Vagina (tissue), 2 donors: ENCODE measurements around the gene MAST2.

Source experiments
- CTCF ChIP-seq, 3 experiments: fragments of 450-650 bp in 2 of 3; fragments of 200-600 bp in 1 of 3; sonication (generic) in 1 of 3; IDR thresholded peaks; one replicate each; pipeline ENCODE4 v1.5.1; 2017 to 2019; ENCODE audit warnings: antibody characterized with exemption in 3 of 3, mild to moderate bottlenecking in 2 of 3, moderate library complexity in 2 of 3
- POLR2A ChIP-seq, 2 donors: fragments of 450-650 bp; IDR thresholded peaks; one replicate each; pipeline ENCODE4 v1.6.1; 2017; ENCODE audit warnings: antibody characterized with exemption in 2 of 2, mild to moderate bottlenecking in 2 of 2, moderate library complexity in 2 of 2

GRCh38 chr1:45928486-45929205 lies 125.2 kb downstream of the MAST2 start:
- no peak for TF ChIP-seq POLR2A (IDR thresholded peaks at IDR 0.05)
- TF ChIP-seq CTCF (IDR thresholded peaks at IDR 0.05) = no peak
